ENCODE measurements around the gene TAPBP.
"Not testable (repeated sequence)": the region's sequence is repeated elsewhere in the genome, so short reads cannot be mapped to it uniquely, and the experiment has no call there.

GRCh38 chr6:33275795-33276580 lies 37.9 kb downstream of the TAPBP start:
- TF ChIP-seq, protein P1, sequence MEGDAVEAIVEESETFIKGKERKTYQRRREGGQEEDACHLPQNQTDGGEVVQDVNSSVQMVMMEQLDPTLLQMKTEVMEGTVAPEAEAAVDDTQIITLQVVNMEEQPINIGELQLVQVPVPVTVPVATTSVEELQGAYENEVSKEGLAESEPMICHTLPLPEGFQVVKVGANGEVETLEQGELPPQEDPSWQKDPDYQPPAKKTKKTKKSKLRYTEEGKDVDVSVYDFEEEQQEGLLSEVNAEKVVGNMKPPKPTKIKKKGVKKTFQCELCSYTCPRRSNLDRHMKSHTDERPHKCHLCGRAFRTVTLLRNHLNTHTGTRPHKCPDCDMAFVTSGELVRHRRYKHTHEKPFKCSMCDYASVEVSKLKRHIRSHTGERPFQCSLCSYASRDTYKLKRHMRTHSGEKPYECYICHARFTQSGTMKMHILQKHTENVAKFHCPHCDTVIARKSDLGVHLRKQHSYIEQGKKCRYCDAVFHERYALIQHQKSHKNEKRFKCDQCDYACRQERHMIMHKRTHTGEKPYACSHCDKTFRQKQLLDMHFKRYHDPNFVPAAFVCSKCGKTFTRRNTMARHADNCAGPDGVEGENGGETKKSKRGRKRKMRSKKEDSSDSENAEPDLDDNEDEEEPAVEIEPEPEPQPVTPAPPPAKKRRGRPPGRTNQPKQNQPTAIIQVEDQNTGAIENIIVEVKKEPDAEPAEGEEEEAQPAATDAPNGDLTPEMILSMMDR (IDR thresholded peaks at IDR 0.05; ENCODE audit: low read depth, low read length): not testable (repeated sequence)
- not testable (repeated sequence) for TF ChIP-seq POLR2A (IDR thresholded peaks at IDR 0.05; ENCODE audit: extremely low read depth, insufficient read length); MAX (IDR thresholded peaks at IDR 0.05; ENCODE audit: low read depth, low read length)
